Activated gamma-delta T cell treated with anti-CD3 and anti-CD28 coated beads, Interleukin-2, amount 50 U/mL, for 16 hours (primary cell): ENCODE results near the gene LCN1.
"Not testable (repeated sequence)": the region's sequence is repeated elsewhere in the genome, so short reads cannot be mapped to it uniquely, and the experiment has no call there.

ENCODE experiments used
- DNase-seq: peaks from one replicate; pipeline ENCODE4 v3.0.0-alpha.2; 2020; ENCODE audit warnings: low read depth

The LCN1 gene

GRCh38 chr9:135522931-135523330 lies 1.7 kb downstream of the LCN1 start:
- no peak for DNase-seq

- DNase-seq = no peak
Observed at GRCh38 chr9:135523521-135524129, 2.4 kb downstream of the LCN1 start.

GRCh38 chr9:135524130-135524861 lies 3.1 kb downstream of the LCN1 start:
- no peak for DNase-seq

- DNase-seq = no peak
Observed at GRCh38 chr9:135525241-135526088, 4.2 kb downstream of the LCN1 start.

- no peak for DNase-seq
Observed at GRCh38 chr9:135526089-135526729, 5.0 kb downstream of the LCN1 start.

GRCh38 chr9:135526730-135527571 lies 5.7 kb downstream of the LCN1 start:
- DNase-seq = no peak

- DNase-seq = not testable (repeated sequence)
Observed at GRCh38 chr9:135528842-135529435, 7.7 kb downstream of the LCN1 start.

- no peak for DNase-seq
Observed at GRCh38 chr9:135530146-135530545, 8.9 kb downstream of the LCN1 start.

- DNase-seq = no peak
Observed at GRCh38 chr9:135531096-135531495, 9.9 kb downstream of the LCN1 start.

GRCh38 chr9:135533113-135533512 lies 11.9 kb downstream of the LCN1 start:
- no peak for DNase-seq

GRCh38 chr9:135533674-135534073 lies 12.4 kb downstream of the LCN1 start:
- no peak for DNase-seq

GRCh38 chr9:135534192-135534711 lies 13.0 kb downstream of the LCN1 start:
- not testable (repeated sequence) for DNase-seq

- not testable (repeated sequence) for DNase-seq
Observed at GRCh38 chr9:135534826-135535225, 13.6 kb downstream of the LCN1 start.

- not testable (repeated sequence) for DNase-seq
Observed at GRCh38 chr9:135535631-135536030, 14.4 kb downstream of the LCN1 start.

- DNase-seq = no peak
Observed at GRCh38 chr9:135536216-135536615, 15.0 kb downstream of the LCN1 start.

- DNase-seq = not testable (repeated sequence)
Observed at GRCh38 chr9:135543262-135543894, 22.1 kb downstream of the LCN1 start.

- no peak for DNase-seq
Observed at GRCh38 chr9:135544981-135545635, 23.9 kb downstream of the LCN1 start.

- DNase-seq = not testable (repeated sequence)
Observed at GRCh38 chr9:135545646-135546176, 24.5 kb downstream of the LCN1 start, which contains the start of gene OBP2A. Gene OBP2A (plus strand): TSS chr9:135546126. CDS start chr9:135546181, 55 bp downstream.
